GM18873 (cell line): ENCODE results near the gene LRR1.
"Not testable (repeated sequence)": the region's sequence is repeated elsewhere in the genome, so short reads cannot be mapped to it uniquely, and the experiment has no call there.

Experiments
- ATAC-seq: cut with Tn5 transposase; IDR thresholded peaks from one replicate; pipeline ENCODE4 v1.9.1; 2021; ENCODE audit warnings: mild to moderate bottlenecking, moderate library complexity, moderate number of reproducible peaks; ENCODE audit not compliant: unreplicated experiment, low FRiP score

The LRR1 gene

DNA sequence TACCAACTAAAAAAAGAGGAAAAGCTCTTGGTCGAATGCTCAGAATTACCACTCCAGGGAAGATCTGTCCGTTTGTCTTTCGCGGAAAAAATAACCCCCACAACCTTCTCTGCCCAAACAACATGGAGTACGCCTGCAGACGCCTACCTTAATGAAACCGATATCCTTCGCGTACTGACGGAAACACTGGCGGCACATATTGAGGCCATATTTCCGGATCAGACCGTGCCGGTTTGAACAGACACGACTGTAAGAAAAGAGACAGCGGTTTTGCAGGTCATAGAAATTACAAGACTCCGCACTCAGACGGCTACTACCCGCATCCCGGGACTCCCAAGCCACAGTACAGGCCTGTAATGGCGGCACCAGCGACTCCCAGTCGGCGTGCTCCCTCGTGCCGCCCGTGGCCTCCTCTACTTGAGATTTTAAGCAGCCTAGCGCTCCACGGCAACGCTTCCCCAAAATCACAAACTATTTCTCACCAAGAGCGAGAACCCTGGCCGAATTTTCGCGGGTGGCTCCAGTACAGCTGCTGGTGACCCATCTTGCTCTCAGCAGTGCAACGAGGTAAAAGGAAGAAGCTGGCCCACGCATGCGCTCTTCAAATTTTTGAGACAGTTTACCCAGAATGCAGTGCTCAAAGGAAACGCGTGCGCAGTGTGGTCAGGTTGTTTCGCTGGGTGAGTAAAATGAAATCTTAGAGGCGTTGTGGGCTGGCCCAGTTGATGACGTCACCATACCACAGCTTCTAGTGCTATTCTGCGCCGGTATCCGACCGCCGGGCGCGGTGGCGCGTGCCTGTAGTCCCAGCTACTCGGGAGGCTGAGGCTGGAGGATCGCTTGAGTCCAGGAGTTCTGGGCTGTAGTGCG, 12.7 kb upstream of the LRR1 start, which contains the start of gene RPS29:
RPS29 (minus strand) TSS at position 578 of the 870 bp plus-strand sequence; CDS start at position 544, 34 bp downstream.
- peak; percentile 91 for ATAC-seq

DNA sequence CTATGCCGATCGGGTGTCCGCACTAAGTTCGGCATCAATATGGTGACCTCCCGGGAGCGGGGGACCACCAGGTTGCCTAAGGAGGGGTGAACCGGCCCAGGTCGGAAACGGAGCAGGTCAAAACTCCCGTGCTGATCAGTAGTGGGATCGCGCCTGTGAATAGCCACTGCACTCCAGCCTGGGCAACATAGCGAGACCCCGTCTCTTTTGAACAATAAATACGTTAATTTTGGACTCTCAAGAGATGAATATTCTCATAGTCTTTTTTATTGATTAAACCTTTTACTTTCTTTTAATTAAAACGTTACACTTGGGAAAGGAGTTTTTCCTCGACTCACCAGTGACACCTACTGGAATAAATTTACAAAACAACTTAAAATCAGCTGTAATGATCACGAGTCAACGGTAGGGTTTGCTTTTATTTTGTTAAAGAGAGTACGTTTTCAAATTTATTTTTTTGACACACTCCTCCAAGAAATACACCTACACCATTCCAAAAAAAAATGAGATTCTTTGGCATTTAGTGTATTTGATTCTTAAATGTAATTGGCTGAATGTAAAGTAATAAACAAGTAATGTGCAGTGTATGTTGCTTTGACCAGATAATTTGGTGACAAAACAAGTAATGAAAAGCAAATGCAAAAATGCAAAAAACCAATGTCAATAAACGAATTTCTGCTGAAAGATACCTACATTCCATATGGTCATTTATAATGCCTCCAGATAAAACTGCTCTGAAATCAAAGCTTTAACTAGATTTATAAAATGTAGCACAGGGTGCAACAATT, 11.9 kb upstream of the LRR1 start:
- peak; percentile 29 for ATAC-seq

DNA sequence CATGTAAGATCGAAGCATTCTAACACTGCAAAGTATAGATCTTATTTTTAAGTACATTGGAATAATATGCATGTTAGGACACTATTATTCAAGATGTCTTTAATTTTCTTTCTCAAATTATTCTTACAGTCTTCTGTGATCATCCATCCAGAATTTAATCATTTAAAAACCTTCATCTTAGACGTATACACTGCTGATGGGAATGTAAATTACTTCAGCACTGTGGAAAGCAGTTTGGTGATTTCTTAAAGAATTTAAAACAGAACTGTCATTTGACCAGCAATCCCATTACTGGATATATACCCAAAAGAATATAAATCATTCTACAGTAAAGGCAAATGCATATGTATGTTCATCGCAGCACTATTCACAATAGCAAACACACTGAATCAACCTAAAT, 9.4 kb upstream of the LRR1 start:
- no peak for ATAC-seq

DNA sequence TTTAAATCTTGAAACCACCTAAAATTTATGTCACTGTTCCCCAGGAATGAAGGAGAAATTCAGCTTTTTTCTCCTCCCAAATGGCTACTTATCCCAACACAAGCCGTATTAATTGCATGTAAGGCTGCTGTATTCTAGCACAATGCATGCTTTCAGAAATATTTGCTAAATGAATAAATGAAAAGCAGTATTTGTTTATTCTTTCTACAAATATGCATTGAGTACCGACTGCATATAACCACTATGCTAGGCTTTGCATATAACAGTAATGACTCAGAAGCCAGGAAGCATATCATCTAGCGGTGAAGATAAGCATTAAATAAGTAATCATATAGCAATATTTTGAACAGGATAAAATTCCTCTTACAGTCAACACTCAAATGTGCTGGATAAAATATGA, 5.7 kb upstream of the LRR1 start:
- ATAC-seq = no peak

DNA sequence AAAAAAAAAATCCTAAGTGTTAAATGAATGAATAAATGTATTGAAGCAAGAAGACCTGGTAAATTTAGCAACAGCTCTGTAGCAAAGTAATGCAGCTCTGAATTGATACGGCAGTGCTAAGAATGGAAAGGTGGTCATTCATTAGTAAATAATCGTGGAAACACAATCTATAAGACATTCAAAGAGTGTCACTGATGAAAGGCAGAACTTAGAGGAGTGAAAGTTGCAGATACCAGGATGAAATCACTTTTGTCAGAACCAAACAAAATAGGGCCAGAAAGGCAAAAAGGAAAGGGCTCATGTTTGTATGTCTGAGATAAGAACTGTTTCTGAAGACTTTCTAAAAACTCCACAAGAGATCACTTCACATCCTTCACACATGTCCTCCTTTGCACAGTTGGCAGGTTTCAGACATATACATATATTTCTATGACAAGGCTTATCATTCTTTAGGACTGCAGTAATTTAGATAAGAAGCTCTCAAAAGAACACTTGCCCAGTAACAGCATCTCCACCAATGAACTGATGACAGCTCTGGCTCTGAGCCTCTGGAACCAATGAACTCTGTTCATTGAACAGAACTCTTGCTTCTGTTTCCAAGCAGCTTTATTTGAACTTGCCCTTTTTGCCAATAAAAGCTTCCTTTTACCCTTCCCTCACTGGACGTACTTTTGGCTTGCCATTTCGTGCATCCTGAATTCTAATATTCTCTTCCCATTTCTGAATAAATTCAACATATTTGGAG, 4.2 kb upstream of the LRR1 start:
- ATAC-seq = no peak

DNA sequence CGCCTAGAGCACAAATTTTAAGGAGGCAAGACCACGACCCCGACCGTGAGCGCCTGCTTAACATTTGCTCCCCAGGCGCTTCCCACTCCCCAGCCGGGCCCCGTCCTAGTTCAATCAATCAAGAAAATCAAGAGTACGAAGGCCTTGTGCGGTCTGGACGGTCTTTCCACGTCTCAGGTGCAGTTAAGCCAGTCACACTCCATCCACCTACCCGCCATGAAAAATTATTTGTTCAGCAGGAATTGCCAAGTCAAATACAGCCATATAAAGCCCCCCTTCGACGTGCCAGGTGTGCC, 603 bp upstream of the LRR1 start:
- ATAC-seq = no peak

DNA sequence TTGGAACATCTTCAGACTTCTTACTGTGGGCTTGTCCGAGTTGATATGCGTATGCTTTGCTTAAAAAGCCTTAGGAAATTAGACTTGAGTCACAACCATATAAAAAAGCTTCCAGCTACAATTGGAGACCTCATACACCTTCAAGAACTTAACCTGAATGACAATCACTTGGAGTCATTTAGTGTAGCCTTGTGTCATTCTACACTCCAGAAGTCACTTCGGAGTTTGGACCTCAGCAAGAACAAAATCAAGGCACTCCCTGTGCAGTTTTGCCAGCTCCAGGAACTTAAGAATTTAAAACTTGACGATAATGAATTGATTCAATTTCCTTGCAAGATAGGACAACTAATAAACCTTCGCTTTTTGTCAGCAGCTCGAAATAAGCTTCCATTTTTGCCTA, 8.8 kb downstream of the LRR1 start:
- ATAC-seq = no peak

DNA sequence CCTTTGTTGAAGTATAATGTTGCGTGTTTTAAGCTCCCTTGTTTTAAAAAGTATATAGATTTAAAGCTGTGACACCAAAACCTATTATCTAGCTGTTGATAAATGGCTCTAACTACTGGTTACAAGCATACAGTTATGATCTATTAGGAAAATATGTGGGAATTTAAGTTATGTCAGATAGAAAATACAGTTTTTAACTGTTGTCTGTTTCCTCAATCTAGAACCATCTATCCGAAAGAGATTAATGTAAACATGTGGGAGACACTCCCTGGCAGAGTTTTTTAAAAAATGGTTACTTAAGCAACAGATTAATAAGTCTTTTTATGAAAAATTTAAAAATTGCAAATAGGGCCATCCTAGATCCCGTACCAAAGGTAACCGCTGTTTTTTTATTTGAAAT, 13.5 kb downstream of the LRR1 start:
- ATAC-seq = no peak

DNA sequence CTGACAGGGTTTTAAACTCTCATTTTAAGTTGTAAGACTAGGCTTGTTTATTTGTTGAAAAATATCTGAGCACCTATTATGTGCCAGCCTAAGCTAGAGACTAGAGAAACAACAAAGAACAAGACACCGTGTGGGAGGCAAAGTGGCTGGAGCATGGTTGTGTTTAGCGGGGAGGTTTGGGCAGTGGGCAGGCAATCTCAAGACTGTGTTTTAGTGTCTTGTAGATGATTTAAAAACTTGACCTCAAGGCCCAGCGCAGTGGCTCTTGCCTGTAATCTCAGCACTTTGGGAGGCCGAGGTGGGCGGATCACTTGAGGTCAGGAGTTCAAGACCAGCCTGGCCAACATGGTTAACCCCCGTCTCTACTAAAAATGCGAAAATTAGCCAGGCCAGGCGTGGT, 13.9 kb downstream of the LRR1 start:
- no peak for ATAC-seq

DNA sequence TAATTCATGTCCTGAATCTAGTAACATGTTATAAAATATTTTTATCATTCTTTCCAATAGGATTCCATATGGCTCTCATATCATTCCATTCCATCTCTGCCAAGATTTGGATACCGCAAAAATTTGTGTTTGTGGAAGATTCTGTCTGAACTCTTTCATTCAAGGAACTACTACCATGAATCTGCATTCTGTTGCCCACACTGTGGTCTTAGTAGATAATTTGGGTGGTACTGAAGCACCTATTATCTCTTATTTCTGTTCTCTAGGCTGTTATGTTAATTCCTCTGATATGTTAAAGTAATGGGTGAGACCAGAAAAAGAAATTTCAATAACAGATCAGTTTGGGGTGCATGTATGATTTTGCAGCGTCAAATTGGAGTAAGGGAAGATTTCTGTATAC, 15.5 kb downstream of the LRR1 start:
- ATAC-seq = no peak

DNA sequence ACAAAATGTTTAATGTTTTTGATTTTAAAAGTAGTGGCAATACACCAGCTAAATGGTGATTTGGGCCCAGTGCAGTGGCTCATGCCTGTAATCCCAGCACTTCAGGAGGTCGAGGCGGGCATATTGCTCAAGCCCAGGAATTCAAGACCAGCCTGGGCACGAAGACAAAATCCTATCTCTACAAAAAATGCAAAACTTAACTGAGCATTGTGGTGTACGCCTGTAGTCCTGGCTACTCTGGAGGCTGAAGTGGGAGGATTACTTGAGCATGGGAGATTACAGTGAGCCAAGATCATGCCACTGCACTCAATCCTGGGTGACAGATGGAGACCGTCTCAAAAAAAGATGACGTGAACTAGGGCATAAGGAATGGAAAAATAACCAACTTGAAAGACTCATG, 17.0 kb downstream of the LRR1 start:
- ATAC-seq = no peak

DNA sequence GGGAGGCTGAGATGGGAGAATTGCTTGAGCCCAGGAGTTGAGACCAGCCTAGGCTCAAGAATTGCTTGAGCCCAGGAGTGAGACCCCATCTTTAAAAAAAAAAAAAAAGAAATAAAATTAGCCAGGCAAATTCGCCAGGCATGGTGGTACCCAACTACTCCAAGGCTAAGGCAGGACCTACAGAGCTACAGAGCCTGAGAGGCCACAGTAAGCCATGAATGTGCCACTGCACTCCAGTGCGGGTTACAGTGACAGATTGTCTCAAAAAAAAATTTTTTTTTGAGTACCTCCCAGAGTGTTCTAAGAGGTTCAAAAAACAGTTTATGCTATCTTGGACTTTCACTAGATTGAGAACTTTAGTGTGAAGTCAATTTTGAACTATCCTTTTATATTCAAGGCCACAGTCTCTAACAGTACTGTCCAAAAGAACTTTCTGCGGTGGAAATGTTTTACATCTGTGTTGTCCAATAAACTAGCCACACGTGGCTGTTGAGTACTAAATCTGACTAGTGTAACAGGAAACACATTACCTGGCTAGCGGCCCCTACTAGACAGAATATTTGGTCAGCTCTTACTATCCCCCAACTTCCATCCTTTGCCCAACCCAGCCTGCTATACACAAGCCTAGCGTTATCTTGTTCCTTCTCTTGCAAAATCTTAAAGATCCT, 19.2 kb downstream of the LRR1 start:
- ATAC-seq = no peak

DNA sequence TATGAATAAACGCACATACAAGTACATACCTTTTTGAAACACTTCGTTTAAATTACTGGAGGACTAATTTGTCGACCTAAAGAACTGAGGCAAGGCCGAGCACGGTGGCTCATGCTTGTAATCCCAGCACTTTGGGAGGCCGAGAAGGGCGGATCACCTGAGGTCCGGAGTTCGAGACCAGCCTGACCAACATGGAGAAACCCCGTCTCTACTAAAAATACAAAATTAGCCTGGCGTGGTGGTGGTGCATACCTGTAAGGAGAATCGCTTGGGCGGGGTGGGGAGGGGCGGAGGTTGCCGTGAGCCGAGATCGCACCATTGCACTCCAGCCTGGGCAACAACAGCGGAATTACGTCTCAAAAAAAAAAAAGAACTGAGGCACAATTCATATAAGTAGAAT, 20.5 kb downstream of the LRR1 start:
- not testable (repeated sequence) for ATAC-seq

DNA sequence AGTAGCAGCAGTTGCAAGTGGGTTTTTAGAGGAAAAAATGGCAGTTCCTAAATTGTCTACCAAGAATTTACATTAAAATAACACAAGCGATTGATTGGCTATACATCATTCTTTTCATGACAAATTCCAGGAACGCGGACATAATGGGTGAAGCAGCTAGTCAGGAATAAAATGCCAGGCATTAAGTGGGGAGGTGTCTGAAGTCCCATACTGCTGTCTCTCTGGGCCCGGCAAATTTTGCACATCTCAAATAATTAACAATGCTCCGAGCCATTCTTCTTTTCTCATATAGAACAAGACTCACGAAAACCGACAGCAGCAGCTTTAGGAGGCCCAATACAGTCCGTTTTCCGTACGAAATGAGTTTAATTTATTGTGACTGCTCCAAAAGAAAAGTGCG, 21.0 kb downstream of the LRR1 start:
- no peak for ATAC-seq

DNA sequence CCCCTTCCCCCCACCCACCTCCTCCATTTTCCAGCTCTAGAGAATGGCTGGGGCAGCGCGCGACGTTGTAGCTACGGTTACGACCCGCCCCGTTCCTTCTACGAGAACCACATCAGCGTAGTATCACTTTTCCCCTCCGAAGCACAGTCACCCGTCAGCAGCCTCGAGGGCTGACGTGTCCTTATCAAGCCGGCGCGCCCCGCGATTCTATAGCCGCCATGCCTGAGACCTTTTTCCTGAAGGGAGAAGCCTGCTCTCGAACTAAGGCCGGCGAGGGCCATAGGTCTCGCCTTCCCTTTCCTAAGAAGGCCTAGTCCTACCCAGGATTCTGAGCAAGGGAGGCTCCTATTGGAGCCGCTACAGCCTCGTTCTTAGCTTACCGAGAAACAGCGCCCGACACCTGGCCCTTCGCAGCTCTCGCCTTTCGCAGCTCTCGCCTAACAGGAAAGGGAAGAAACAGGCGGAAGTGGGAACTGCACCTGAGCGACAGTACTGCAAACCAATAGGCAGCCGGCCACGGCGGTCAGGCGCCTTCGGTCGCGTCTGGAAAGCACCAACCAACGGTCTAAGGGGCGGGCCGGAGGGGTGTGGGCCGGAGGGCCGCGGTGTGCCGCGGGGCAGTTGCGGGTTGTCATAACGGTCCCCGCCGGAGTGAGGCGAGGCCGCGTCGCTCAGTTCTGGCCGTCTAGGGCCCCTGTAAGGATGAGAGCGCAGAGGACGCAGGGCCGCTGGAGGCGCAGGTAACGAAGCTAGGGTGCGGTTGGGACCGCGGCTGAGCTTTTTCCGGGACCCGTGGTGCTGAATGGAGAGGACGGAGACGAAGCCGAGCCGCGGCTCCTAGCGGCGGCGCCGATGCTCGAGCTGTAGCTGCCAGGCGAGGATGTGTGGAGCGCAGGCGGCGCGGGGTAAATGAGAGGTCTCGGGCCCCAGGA, 21.7 kb downstream of the LRR1 start, which contains the start of the genes MGAT2 and RPL36AL:
MGAT2 (plus strand) TSS at position 618 of the 932 bp plus-strand sequence. CDS start 470 bp downstream, outside the sequence.
RPL36AL (minus strand) TSS at position 445 of the 932 bp plus-strand sequence. CDS start 1,522 bp downstream, outside the sequence.
- ATAC-seq = peak; percentile 88

DNA sequence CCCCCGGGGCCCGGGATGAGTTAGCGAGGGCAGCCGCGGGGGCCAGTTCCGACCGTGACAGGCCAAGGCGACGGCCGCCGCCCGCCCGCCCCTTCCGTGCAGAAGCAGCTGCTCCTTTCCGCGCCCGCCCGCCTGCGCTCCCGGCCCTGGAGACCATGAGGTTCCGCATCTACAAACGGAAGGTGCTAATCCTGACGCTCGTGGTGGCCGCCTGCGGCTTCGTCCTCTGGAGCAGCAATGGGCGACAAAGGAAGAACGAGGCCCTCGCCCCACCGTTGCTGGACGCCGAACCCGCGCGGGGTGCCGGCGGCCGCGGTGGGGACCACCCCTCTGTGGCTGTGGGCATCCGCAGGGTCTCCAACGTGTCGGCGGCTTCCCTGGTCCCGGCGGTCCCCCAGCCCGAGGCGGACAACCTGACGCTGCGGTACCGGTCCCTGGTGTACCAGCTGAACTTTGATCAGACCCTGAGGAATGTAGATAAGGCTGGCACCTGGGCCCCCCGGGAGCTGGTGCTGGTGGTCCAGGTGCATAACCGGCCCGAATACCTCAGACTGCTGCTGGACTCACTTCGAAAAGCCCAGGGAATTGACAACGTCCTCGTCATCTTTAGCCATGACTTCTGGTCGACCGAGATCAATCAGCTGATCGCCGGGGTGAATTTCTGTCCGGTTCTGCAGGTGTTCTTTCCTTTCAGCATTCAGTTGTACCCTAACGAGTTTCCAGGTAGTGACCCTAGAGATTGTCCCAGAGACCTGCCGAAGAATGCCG, 22.6 kb downstream of the LRR1 start:
- peak; percentile 11 for ATAC-seq

DNA sequence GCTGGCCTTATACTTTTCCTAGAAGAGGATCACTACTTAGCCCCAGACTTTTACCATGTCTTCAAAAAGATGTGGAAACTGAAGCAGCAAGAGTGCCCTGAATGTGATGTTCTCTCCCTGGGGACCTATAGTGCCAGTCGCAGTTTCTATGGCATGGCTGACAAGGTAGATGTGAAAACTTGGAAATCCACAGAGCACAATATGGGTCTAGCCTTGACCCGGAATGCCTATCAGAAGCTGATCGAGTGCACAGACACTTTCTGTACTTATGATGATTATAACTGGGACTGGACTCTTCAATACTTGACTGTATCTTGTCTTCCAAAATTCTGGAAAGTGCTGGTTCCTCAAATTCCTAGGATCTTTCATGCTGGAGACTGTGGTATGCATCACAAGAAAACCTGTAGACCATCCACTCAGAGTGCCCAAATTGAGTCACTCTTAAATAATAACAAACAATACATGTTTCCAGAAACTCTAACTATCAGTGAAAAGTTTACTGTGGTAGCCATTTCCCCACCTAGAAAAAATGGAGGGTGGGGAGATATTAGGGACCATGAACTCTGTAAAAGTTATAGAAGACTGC, 23.4 kb downstream of the LRR1 start:
- ATAC-seq = no peak

DNA sequence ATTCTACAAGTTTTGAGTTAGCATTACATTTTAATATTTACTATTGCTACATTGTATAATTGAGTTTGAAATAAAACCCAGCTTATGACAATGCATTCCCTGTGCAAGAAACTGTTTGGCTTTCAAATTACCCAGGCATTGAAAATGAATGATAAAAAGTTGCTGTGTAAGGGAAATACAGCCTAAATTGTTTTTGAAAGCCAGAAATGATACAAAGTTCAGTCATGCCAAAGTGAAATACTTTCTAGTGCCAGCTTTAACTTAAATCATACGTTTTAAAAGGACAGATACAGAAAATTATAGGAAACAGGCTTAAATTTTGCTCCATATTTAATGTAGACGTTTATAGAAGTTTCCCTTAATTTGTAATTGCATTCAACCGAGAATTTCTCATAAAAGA, 24.6 kb downstream of the LRR1 start:
- ATAC-seq = no peak
